ENCODE data around the gene ESRP2. TPM values are rescaled to one million over a fixed set of nuclear protein-coding genes. Genes with fewer than 3 reads are reported as not detected.

Gene ESRP2
- total RNA-seq, 2 experiments from 2014 or later = not detected

DNA sequence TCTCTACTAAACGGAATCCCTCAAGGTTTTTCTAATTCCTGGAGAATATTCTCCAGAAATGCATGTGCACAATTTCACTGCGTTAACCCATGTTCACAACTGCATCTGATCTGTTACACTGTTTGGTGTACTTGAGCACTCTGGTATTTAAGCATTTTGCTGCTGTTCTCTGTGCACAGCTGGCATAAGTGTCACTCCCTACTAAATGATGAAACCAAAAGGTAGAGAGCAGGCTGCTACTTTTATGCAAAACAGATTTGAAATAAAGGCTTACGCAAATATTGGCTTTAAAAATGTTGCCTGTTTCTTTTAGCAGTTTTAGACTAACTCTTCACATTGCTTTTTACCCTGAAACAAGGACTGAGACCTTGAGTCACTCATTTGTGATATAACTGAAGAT, 41.7 kb downstream of the ESRP2 start:
- Mint-ChIP-seq H3K4me3 (no peak overlapping the region), H3K27me3 (no peaks in the 10 kb centered on the region), H3K36me3 (ENCODE audit: low read depth) (peaks cover 37% of the 10 kb centered on the region), H3K27ac (no peak overlapping the region), H3K9me3 (no peaks in the 10 kb centered on the region), H3K4me1 (peaks cover 2% of the 10 kb centered on the region)
- CTCF ChIA-PET = interaction anchor here (2.8 kb wide), 1 partner anchor 14 kb away, joined by 8 read pairs; no protein-coding TSS in a partner anchor
- POLR2A ChIA-PET = no interaction called here
- DNase-seq = no peak

DNA sequence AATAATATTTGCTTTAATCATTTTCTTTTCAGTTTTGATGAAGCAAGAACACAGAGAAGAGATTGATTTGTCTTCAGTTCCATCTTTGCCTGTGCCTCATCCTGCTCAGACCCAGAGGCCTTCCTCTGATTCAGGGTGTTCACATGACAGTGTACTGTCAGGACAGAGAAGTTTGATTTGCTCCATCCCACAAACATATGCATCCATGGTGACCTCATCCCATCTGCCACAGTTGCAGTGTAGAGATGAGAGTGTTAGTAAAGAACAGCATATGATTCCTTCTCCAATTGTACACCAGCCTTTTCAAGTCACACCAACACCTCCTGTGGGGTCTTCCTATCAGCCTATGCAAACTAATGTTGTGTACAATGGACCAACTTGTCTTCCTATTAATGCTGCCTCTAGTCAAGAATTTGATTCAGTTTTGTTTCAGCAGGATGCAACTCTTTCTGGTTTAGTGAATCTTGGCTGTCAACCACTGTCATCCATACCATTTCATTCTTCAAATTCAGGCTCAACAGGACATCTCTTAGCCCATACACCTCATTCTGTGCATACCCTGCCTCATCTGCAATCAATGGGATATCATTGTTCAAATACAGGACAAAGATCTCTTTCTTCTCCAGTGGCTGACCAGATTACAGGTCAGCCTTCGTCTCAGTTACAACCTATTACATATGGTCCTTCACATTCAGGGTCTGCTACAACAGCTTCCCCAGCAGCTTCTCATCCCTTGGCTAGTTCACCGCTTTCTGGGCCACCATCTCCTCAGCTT, 45.0 kb downstream of the ESRP2 start:
- H3K36me3 Mint-ChIP-seq (ENCODE audit: low read depth) = peaks cover 57% of the 10 kb centered on the region
- H3K4me3 Mint-ChIP-seq = no peak overlapping the region

DNA sequence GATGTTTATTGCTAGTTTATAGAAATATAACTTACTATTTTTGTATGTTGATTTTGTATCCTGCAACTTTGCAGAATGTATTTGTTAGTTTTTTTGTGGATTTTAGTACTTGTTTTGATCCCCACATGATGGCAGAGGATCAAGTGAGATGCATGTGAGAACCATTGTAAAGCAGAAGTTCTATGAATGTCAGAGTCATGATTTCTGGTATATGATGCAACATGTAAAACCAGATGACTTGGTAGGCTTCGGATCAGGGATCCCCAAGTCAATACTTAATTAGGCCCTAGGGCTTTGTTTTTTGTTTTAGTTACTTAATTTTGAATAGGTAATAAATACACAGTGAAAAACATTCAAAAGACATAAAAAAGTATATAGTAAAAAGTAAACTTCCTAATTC, 45.8 kb downstream of the ESRP2 start:
- DNase-seq = no peak
- Mint-ChIP-seq H3K36me3 (ENCODE audit: low read depth) (peaks cover 65% of the 10 kb centered on the region), H3K9me3 (no peaks in the 10 kb centered on the region), H3K4me3 (no peak overlapping the region), H3K27me3 (no peaks in the 10 kb centered on the region), H3K27ac (no peak overlapping the region), H3K4me1 (no peaks in the 10 kb centered on the region)
- ChIA-PET CTCF (no interaction called here), POLR2A (no interaction called here)

More for the DNA sequence above, 45.0 kb downstream of the ESRP2 start:
- Mint-ChIP-seq H3K27me3 (no peaks in the 10 kb centered on the region), H3K27ac (no peak overlapping the region), H3K4me1 (no peaks in the 10 kb centered on the region), H3K9me3 (no peaks in the 10 kb centered on the region)
- no peak for DNase-seq
- POLR2A ChIA-PET = no interaction called here
- CTCF ChIA-PET = no interaction called here

GRCh38 chr16:68188170-68188569, 47.8 kb downstream of the ESRP2 start:
- Mint-ChIP-seq H3K27me3 (no peaks in the 10 kb centered on the region), H3K4me3 (no peak overlapping the region), H3K36me3 (ENCODE audit: low read depth) (peaks cover 63% of the 10 kb centered on the region), H3K9me3 (no peaks in the 10 kb centered on the region), H3K27ac (no peak overlapping the region), H3K4me1 (no peaks in the 10 kb centered on the region)
- POLR2A ChIA-PET = interaction anchor here (0.6 to 1.3 kb wide), 2 partner anchors 9 to 27 kb away, joined by 3 to 4 read pairs; no protein-coding TSS in a partner anchor
- no peak for DNase-seq
- CTCF ChIA-PET = no interaction called here

- Mint-ChIP-seq H3K4me1 (no peaks in the 10 kb centered on the region), H3K27ac (no peak overlapping the region), H3K27me3 (no peaks in the 10 kb centered on the region), H3K36me3 (ENCODE audit: low read depth) (peaks cover 60% of the 10 kb centered on the region), H3K4me3 (no peak overlapping the region), H3K9me3 (no peaks in the 10 kb centered on the region)
- ChIA-PET POLR2A (interaction anchor here (1.2 kb wide), 1 partner anchor 9 kb away, joined by 4 read pairs; no protein-coding TSS in a partner anchor), CTCF (no interaction called here)
- DNase-seq = no peak
Observed at GRCh38 chr16:68187505-68187904, 48.4 kb downstream of the ESRP2 start.

DNA sequence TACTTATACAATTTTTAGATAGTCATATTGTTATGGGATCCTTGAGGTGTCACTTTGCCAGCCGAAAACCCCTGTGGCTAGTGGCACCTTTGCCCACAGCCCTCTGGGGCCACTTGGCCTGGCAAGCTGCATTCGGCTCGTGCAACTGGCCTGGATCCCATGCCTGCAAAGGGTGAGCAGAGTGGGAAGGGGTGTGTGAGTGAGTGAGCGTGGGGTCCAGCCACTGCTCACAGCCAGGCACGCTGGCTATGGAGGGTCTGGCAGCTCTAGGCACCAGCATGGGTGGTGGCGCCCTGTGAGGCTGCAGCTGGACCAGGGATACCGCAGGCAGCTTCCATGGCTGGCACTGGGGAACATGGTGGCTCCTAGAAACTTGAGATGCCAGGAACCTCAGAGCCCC, 49.0 kb downstream of the ESRP2 start:
- no peaks in the 10 kb centered on the region for H3K4me1 Mint-ChIP-seq
- ChIA-PET CTCF (no interaction called here), POLR2A (interaction anchor here (1.2 kb wide), 1 partner anchor 9 kb away, joined by 4 read pairs; no protein-coding TSS in a partner anchor)
- H3K4me3 Mint-ChIP-seq = no peak overlapping the region
- no peaks in the 10 kb centered on the region for H3K9me3 Mint-ChIP-seq
- no peak overlapping the region for H3K27ac Mint-ChIP-seq
- H3K36me3 Mint-ChIP-seq (ENCODE audit: low read depth) = peaks cover 62% of the 10 kb centered on the region
- no peaks in the 10 kb centered on the region for H3K27me3 Mint-ChIP-seq
- no peak for DNase-seq

DNA sequence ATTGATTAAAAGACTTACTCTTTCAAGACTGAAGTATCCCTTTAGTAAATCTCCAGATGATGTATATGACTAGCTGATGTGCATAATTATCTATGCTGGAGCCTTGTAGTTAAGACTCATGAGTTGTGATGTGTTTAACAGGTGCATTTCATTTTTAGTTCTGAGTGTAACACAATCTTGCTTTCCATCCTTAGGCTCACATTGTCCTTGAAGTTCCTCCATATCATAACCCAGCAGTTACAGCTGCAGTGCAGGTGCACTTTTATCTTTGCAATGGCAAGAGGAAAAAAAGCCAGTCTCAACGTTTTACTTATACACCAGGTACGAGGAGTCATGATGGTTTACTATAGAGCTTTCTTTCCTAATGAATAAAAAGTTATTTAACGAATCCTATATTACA, 52.9 kb downstream of the ESRP2 start:
- no peak overlapping the region for H3K4me3 Mint-ChIP-seq
- ChIA-PET CTCF (no interaction called here), POLR2A (no interaction called here)
- no peak for DNase-seq
- peaks cover 11% of the 10 kb centered on the region for H3K4me1 Mint-ChIP-seq
- H3K36me3 Mint-ChIP-seq (ENCODE audit: low read depth) = peaks cover 76% of the 10 kb centered on the region
- H3K27me3 Mint-ChIP-seq = no peaks in the 10 kb centered on the region
- no peak overlapping the region for H3K27ac Mint-ChIP-seq
- no peaks in the 10 kb centered on the region for H3K9me3 Mint-ChIP-seq

- Mint-ChIP-seq H3K9me3 (no peaks in the 10 kb centered on the region), H3K36me3 (ENCODE audit: low read depth) (peaks cover 77% of the 10 kb centered on the region), H3K4me1 (peaks cover 15% of the 10 kb centered on the region), H3K27me3 (no peaks in the 10 kb centered on the region), H3K4me3 (no peak overlapping the region), H3K27ac (no peak overlapping the region)
- ChIA-PET CTCF (interaction anchor here (1.3 to 1.8 kb wide), 2 partner anchors 12 to 16 kb away, joined by 3 to 8 read pairs; no protein-coding TSS in a partner anchor), POLR2A (interaction anchor here (1.1 to 1.6 kb wide), 4 partner anchors 9 to 48 kb away, joined by 3 to 4 read pairs (median 4); no protein-coding TSS in a partner anchor)
- no peak for DNase-seq
Observed at GRCh38 chr16:68179855-68180254, 56.1 kb downstream of the ESRP2 start.

GRCh38 chr16:68179196-68179795, 56.6 kb downstream of the ESRP2 start:
- Mint-ChIP-seq H3K4me1 (peaks cover 15% of the 10 kb centered on the region), H3K27ac (no peak overlapping the region)
- POLR2A ChIA-PET = interaction anchor here (1.1 to 1.6 kb wide), 4 partner anchors 9 to 49 kb away, joined by 3 to 4 read pairs (median 4); no protein-coding TSS in a partner anchor

More at GRCh38 chr16:68179196-68179795, 56.6 kb downstream of the ESRP2 start:
- H3K36me3 Mint-ChIP-seq (ENCODE audit: low read depth) = peaks cover 78% of the 10 kb centered on the region
- CTCF ChIA-PET = interaction anchor here (1.3 to 1.8 kb wide), 2 partner anchors 12 to 16 kb away, joined by 3 to 8 read pairs; no protein-coding TSS in a partner anchor
- no peak for DNase-seq
- no peaks in the 10 kb centered on the region for H3K27me3 Mint-ChIP-seq
- no peak overlapping the region for H3K4me3 Mint-ChIP-seq
- H3K9me3 Mint-ChIP-seq = no peaks in the 10 kb centered on the region

Other genes starting within 250 kb of the ESRP2 start
- gene DPEP2, start 236.6 kb downstream of the ESRP2 start, total RNA-seq = 10 to 100 TPM; 17.5 to 18.1 TPM
- gene DPEP2NB, start 220.2 kb downstream of the ESRP2 start, total RNA-seq = not detected
- gene DDX28, start 212.9 kb downstream of the ESRP2 start, total RNA-seq = 10 to 100 TPM; 11.6 to 12.3 TPM
- gene DUS2, start 212.8 kb downstream of the ESRP2 start, total RNA-seq = 10 to 100 TPM; 23.8 to 24.4 TPM
- gene NFATC3, start 150.8 kb downstream of the ESRP2 start, total RNA-seq = 100 to 1,000 TPM; 208 to 209 TPM
- 1 to 10 TPM; 7.4 to 7.5 TPM for gene PLA2G15, start 9.2 kb upstream of the ESRP2 start, total RNA-seq
- gene SLC7A6, start 28.4 kb upstream of the ESRP2 start, total RNA-seq = 10 to 100 TPM; 66.7 to 68.9 TPM
- gene SLC7A6OS, start 74.8 kb upstream of the ESRP2 start, total RNA-seq = 10 to 100 TPM; 30.4 to 31.2 TPM
- 10 to 100 TPM; 50.4 to 52.2 TPM for gene PRMT7, start 74.9 kb upstream of the ESRP2 start, total RNA-seq
- under 1 TPM; 0.38 to 0.53 TPM for gene SMPD3, start 212.4 kb upstream of the ESRP2 start, total RNA-seq